Progenitor cell of endocrine pancreas (in vitro differentiated cells): ENCODE results near the gene PPDPF. TPM values are rescaled to one million over a fixed set of nuclear protein-coding genes. Genes with fewer than 3 reads are reported as not detected.

Experiments used
- DNase-seq: peaks from one replicate; pipeline ENCODE4 v3.0.0; 2021; ENCODE audit warnings: low spot score; ENCODE audit not compliant: unreplicated experiment
- H3K27ac Mint-ChIP-seq: 2 replicates; pipeline ENCODE4 v1.8.0; 2021; ENCODE audit warnings: mild to moderate bottlenecking, moderate library complexity, mixed read lengths
- H3K27me3 Mint-ChIP-seq: 2 replicates; pipeline ENCODE4 v1.8.0; 2021; ENCODE audit warnings: mixed read lengths
- H3K36me3 Mint-ChIP-seq: 2 replicates; pipeline ENCODE4 v1.8.0; 2022; ENCODE audit warnings: mixed read lengths; ENCODE audit not compliant: insufficient read depth
- H3K4me1 Mint-ChIP-seq: 2 replicates; pipeline ENCODE4 v1.8.0; 2021; ENCODE audit warnings: low read depth, mixed read lengths
- H3K4me3 Mint-ChIP-seq: 2 replicates; pipeline ENCODE4 v1.8.0; 2021; ENCODE audit warnings: low read depth, mild to moderate bottlenecking, moderate library complexity, mixed read lengths
- H3K9me3 Mint-ChIP-seq: 2 replicates; pipeline ENCODE4 v1.8.0; 2021; ENCODE audit warnings: low read depth, mixed read lengths
- CTCF ChIP-seq: fragments of 200-600 bp; sonication (generic); IDR thresholded peaks from one replicate; pipeline ENCODE4 v1.5.0; 2021; ENCODE audit warnings: antibody characterized with exemption, mild to moderate bottlenecking; ENCODE audit not compliant: unreplicated experiment
- total RNA-seq: library from RNA; stranded (reverse); gene quantifications from 2 replicates; pipeline ENCODE4 v1.2.1, GENCODE V29; 2021

PPDPF gene
- total RNA-seq, 1 donor from 2014 or later: 374 TPM

GRCh38 chr20:63497138-63497945 is 23.2 kb upstream of the PPDPF start:
- TF ChIP-seq CTCF: no peak
- Mint-ChIP-seq H3K4me1 (peaks cover 1% of the 10 kb centered on the region), H3K27me3 (peaks cover 19% of the 10 kb centered on the region), H3K4me3 (no peak overlapping the region), H3K36me3 (no peaks in the 10 kb centered on the region), H3K27ac (no peak overlapping the region), H3K9me3 (peaks cover 3% of the 10 kb centered on the region)
- peak; percentile 9 for DNase-seq

GRCh38 chr20:63497946-63498935 is 22.3 kb upstream of the PPDPF start:
- Mint-ChIP-seq H3K27ac (no peak overlapping the region), H3K9me3 (no peaks in the 10 kb centered on the region), H3K4me3 (peak overlapping the region; percentile 51), H3K27me3 (peaks cover 19% of the 10 kb centered on the region), H3K36me3 (no peaks in the 10 kb centered on the region), H3K4me1 (peaks cover 1% of the 10 kb centered on the region)
- DNase-seq: peak; percentile 6
- no peak for TF ChIP-seq CTCF

GRCh38 chr20:63498960-63499337 is 21.6 kb upstream of the PPDPF start, which contains the start of gene EEF1A2:
TSS of gene EEF1A2 (minus strand) at chr20:63499083. CDS start at chr20:63497763, 1,320 bp downstream.
- Mint-ChIP-seq H3K36me3 (no peaks in the 10 kb centered on the region), H3K9me3 (no peaks in the 10 kb centered on the region), H3K4me1 (peaks cover 1% of the 10 kb centered on the region), H3K4me3 (peak within 1 kb of the TSS; percentile 51), H3K27ac (no peak within 1 kb of the TSS), H3K27me3 (peaks cover 23% of the 10 kb centered on the region)
- no peak for TF ChIP-seq CTCF
- peak; percentile 23 for DNase-seq

GRCh38 chr20:63499338-63499969 is 21.1 kb upstream of the PPDPF start:
- Mint-ChIP-seq H3K36me3 (no peaks in the 10 kb centered on the region), H3K27ac (no peak overlapping the region), H3K9me3 (no peaks in the 10 kb centered on the region), H3K4me1 (peaks cover 1% of the 10 kb centered on the region), H3K4me3 (no peak overlapping the region), H3K27me3 (peaks cover 26% of the 10 kb centered on the region)
- TF ChIP-seq CTCF: no peak
- peak; percentile 21 for DNase-seq
